PC-3 (cell line): ENCODE data around the gene NRCAM.

Source experiments
- CTCF ChIP-seq: fragments of 300-600 bp; sonication (generic); conservative IDR thresholded peaks from 2 replicates; pipeline ENCODE4 v1.5.1; 2017; ENCODE audit warnings: antibody characterized with exemption, low read depth, mild to moderate bottlenecking, low read length
- EZH2 ChIP-seq: fragments of 300-600 bp; sonication (generic); IDR thresholded peaks from one replicate; pipeline ENCODE4 v1.6.1; 2017; ENCODE audit warnings: antibody characterized with exemption, mild to moderate bottlenecking, low read length; ENCODE audit not compliant: unreplicated experiment

DNA sequence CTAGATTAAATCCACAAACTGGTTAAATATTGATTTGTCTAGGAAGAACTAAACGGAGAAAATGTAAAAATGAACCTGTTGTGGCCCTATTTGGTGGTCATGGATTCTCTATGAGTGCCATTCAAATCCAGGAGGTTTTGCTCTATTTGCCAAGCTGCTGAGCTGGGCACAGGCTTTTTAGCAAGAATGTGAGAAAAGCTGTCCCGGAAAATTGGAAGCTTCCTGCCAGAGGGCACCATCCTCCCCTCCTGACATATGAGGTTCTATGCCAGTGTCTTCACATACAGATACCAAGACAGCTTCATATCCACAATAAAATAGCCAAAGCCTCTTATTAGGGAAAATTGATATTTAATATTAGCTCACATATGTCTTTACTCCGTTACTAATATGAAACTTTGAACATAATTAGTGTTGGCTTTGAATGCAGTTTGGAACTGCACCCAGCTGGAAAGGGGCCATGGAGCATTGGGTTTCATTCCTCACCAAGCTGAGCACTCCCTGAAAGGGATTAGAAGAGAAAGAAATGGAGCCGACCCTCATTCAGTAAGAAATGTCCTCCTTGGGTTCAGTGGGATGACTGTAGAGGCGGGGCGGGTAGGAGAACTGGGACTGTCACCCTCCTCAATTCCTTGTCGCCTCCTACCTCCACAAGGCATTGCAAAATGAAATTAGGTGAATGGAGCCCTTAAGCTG is 47.8 kb downstream of the NRCAM start:
- TF ChIP-seq EZH2 (no peak), CTCF (no peak)
